ENCODE data around the gene GMDS. TPM values are rescaled to one million over a fixed set of nuclear protein-coding genes. Genes with fewer than 3 reads are reported as not detected.

Gene GMDS
- polyA plus RNA-seq, 1 experiment = 7.1 TPM

DNA sequence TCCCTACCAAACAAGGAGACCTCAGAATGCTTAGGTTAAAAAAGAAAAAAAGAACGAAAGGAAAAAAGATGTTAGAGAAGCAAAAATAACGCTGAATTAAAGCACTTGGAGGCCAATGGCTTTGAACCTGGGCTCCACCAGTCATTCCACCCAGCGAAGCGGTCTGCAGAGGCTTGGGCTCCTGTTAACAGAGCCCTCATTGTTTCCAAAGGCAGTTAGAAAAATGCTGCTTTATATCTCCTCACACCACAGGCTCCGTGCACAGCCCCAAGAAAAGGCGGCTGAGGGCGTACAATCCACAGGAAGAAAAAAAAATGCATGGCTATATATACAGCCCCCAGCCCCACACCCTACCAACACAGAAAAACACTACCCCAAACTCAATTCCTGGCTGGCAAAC is 379.8 kb downstream of the GMDS start:
- no peaks in the 10 kb centered on the region for H3K27me3 ChIP-seq (ENCODE audit: control insufficient read depth, insufficient read depth, low read length)
- H3K4me3 ChIP-seq (ENCODE audit: low read depth, low read length) = no peak overlapping the region
- TF ChIP-seq, protein P1, sequence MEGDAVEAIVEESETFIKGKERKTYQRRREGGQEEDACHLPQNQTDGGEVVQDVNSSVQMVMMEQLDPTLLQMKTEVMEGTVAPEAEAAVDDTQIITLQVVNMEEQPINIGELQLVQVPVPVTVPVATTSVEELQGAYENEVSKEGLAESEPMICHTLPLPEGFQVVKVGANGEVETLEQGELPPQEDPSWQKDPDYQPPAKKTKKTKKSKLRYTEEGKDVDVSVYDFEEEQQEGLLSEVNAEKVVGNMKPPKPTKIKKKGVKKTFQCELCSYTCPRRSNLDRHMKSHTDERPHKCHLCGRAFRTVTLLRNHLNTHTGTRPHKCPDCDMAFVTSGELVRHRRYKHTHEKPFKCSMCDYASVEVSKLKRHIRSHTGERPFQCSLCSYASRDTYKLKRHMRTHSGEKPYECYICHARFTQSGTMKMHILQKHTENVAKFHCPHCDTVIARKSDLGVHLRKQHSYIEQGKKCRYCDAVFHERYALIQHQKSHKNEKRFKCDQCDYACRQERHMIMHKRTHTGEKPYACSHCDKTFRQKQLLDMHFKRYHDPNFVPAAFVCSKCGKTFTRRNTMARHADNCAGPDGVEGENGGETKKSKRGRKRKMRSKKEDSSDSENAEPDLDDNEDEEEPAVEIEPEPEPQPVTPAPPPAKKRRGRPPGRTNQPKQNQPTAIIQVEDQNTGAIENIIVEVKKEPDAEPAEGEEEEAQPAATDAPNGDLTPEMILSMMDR (IDR thresholded peaks at IDR 0.05; ENCODE audit: insufficient read depth, low read depth, low read length) = no peak
- no peak for DNase-seq (ENCODE audit: low read depth)
- CTCF ChIA-PET = no interaction called here
- POLR2A ChIA-PET = no interaction called here
- H3K36me3 ChIP-seq (ENCODE audit: control insufficient read depth, insufficient read depth, low read length) = no peaks in the 10 kb centered on the region

DNA sequence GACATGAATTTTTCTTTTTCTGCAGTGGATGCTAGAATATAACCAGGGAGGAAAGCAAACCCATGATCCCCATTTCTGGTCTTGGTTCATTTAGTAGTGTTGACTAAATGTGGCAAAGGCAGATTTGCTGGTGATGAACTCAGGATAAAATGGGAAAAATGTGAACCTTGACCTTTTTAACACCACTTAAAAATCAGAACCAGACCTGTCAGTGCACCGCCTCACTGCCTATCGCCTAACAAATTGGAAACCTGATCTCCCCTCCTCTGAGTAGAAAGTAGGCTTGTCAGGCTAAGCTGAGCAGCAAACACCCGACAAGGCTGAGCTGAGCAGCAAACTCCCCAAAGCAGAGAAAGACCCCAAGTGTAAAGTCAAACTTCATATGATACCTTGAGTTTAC is 380.9 kb downstream of the GMDS start:
- TF ChIP-seq, protein P1 (IDR thresholded peaks at IDR 0.05; ENCODE audit: insufficient read depth, low read depth, low read length) = no peak
- ChIA-PET POLR2A (no interaction called here), CTCF (no interaction called here)
- DNase-seq (ENCODE audit: low read depth) = no peak
- H3K27me3 ChIP-seq (ENCODE audit: control insufficient read depth, insufficient read depth, low read length) = no peaks in the 10 kb centered on the region
- no peak overlapping the region for H3K4me3 ChIP-seq (ENCODE audit: low read depth, low read length)
- no peaks in the 10 kb centered on the region for H3K36me3 ChIP-seq (ENCODE audit: control insufficient read depth, insufficient read depth, low read length)

DNA sequence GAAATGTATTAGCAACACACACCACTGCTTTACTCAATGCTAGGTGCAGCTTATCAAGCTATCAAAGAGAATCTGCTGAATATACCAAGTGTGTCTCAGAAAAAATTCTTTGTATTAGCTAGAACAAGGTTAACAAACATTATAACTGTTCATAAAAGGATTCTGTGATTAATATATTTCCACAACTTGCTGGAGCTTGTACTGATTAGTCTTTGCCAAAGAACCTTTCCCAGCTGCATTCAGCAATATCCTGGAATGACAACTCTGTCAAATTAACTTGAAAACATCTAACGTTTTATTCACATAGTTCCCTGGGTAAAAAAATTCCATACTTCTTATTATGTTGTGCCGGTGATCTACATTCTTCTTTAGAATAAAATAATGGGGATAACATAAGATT is 383.0 kb downstream of the GMDS start:
- ChIA-PET CTCF (interaction anchor here (2.2 kb wide), 1 partner anchor 10 kb away, joined by 6 read pairs; no protein-coding TSS in a partner anchor), POLR2A (no interaction called here)
- Histone ChIP-seq H3K4me3 (ENCODE audit: low read depth, low read length) (no peak overlapping the region), H3K36me3 (ENCODE audit: control insufficient read depth, insufficient read depth, low read length) (no peaks in the 10 kb centered on the region), H3K27me3 (ENCODE audit: control insufficient read depth, insufficient read depth, low read length) (no peaks in the 10 kb centered on the region)
- no peak for DNase-seq (ENCODE audit: low read depth)
- TF ChIP-seq, protein P1 (IDR thresholded peaks at IDR 0.05; ENCODE audit: insufficient read depth, low read depth, low read length) = no peak

DNA sequence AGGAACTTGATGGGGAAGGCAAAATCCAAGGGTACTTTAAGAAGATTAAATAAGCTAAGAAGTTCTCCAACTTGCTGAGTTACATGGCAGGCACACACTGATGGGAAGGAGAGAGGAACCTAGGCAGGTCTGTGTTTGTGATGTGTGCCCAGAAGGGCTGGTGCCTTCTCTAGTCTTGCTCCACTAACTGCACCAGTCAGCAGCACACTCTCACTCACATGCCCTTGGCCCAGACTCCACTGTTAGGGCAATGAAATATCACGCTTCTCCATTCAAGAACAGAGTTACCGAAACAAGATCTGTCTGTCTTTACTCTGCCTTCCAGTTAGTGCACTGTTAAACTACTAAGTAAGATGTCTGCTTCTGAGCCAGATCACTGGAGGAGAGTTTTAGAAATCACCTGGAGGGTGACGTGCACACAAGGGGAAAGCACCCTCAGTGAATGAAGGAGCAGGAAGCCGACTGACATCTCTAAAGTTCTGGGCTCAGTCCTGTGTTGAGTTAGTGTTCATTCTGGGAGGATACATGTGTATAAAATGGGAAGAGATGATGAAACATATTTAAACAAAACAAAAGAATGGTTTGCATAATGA is 384.6 kb downstream of the GMDS start:
- TF ChIP-seq, protein P1 (IDR thresholded peaks at IDR 0.05; ENCODE audit: insufficient read depth, low read depth, low read length) = no peak
- no peak for DNase-seq (ENCODE audit: low read depth)
- no peaks in the 10 kb centered on the region for H3K27me3 ChIP-seq (ENCODE audit: control insufficient read depth, insufficient read depth, low read length)
- H3K4me3 ChIP-seq (ENCODE audit: low read depth, low read length) = no peak overlapping the region
- H3K36me3 ChIP-seq (ENCODE audit: control insufficient read depth, insufficient read depth, low read length) = no peaks in the 10 kb centered on the region
- POLR2A ChIA-PET = no interaction called here
- CTCF ChIA-PET = no interaction called here

DNA sequence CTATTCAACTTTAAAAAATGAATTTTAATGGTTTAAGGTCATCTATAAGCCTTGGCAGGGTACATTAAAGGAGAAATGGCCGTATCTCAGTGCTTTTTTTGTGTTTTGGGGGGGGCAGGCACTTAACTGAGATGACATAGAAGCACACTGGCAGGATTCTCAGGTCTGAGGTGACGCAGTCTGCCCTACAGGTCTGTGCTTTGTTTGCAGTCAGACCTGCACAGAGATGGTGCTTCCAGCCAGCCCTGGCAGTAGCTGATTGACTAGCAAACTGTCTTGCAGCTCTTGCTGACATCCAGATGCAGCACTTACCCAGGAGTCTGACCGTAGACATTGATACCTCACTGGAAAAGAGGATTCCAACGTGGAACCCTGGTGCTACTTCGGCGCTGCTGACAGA is 386.5 kb downstream of the GMDS start:
- no peak for DNase-seq (ENCODE audit: low read depth)
- TF ChIP-seq, protein P1 (IDR thresholded peaks at IDR 0.05; ENCODE audit: insufficient read depth, low read depth, low read length) = no peak
- no peak overlapping the region for H3K4me3 ChIP-seq (ENCODE audit: low read depth, low read length)
- ChIA-PET POLR2A (no interaction called here), CTCF (no interaction called here)
- H3K27me3 ChIP-seq (ENCODE audit: control insufficient read depth, insufficient read depth, low read length) = no peaks in the 10 kb centered on the region
- H3K36me3 ChIP-seq (ENCODE audit: control insufficient read depth, insufficient read depth, low read length) = no peaks in the 10 kb centered on the region

Measured in BJ (cell line).